Measurements from ENCODE around the gene TMEM178B.

TMEM178B gene

GRCh38 chr7:141268614-141269013 lies 194.8 kb downstream of the TMEM178B start:
- TF ChIP-seq CTCF (IDR thresholded peaks at IDR 0.05; ENCODE audit: insufficient read depth, low read length) (no peak), GABPA (IDR thresholded peaks at IDR 0.05; ENCODE audit: low read depth) (no peak), POLR2AphosphoS5 (IDR thresholded peaks at IDR 0.05; ENCODE audit: low read depth) (no peak), SPI1 (IDR thresholded peaks at IDR 0.05; ENCODE audit: borderline replicate concordance, low read depth) (no peak)
- TF ChIP-seq, protein P1, sequence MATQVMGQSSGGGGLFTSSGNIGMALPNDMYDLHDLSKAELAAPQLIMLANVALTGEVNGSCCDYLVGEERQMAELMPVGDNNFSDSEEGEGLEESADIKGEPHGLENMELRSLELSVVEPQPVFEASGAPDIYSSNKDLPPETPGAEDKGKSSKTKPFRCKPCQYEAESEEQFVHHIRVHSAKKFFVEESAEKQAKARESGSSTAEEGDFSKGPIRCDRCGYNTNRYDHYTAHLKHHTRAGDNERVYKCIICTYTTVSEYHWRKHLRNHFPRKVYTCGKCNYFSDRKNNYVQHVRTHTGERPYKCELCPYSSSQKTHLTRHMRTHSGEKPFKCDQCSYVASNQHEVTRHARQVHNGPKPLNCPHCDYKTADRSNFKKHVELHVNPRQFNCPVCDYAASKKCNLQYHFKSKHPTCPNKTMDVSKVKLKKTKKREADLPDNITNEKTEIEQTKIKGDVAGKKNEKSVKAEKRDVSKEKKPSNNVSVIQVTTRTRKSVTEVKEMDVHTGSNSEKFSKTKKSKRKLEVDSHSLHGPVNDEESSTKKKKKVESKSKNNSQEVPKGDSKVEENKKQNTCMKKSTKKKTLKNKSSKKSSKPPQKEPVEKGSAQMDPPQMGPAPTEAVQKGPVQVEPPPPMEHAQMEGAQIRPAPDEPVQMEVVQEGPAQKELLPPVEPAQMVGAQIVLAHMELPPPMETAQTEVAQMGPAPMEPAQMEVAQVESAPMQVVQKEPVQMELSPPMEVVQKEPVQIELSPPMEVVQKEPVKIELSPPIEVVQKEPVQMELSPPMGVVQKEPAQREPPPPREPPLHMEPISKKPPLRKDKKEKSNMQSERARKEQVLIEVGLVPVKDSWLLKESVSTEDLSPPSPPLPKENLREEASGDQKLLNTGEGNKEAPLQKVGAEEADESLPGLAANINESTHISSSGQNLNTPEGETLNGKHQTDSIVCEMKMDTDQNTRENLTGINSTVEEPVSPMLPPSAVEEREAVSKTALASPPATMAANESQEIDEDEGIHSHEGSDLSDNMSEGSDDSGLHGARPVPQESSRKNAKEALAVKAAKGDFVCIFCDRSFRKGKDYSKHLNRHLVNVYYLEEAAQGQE (IDR thresholded peaks at IDR 0.05; ENCODE audit: insufficient replicate concordance, low read depth): no peak
- no peaks in the 10 kb centered on the region for H3K27me3 ChIP-seq (ENCODE audit: insufficient read depth, poor library complexity, severe bottlenecking)
- DNase-seq (ENCODE audit: low read depth in 1 of 2, low spot score in 1 of 2): no peak
- no peak overlapping the region for H3K4me3 ChIP-seq (replicated peaks; ENCODE audit: insufficient read depth, low read length)
- no peak overlapping the region for H3K27ac ChIP-seq (replicated peaks)

DNA sequence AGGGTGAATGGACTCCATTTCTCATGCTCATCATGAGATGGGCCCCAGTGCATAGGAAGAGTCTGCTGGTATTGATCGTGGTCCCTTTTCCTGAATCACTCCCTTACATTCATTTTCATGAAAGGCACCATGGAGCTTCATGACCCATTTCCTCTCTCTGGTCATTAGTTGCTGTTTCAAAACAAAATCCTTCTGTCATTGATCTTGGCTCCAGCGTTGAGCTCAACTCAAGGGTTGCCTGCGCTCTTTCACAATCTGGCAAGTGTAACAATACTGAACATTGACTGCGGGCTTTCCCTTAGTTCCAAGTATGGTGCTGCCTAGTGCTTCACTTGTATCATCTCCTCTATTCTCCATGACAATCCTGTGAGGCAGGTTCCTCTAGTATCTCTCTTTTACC lies 197.6 kb downstream of the TMEM178B start:
- DNase-seq (ENCODE audit: low read depth in 1 of 2, low spot score in 1 of 2): no peak
- no peak for TF ChIP-seq GABPA (IDR thresholded peaks at IDR 0.05; ENCODE audit: low read depth)
- TF ChIP-seq, protein P1 (IDR thresholded peaks at IDR 0.05; ENCODE audit: insufficient replicate concordance, low read depth): no peak
- TF ChIP-seq CTCF (IDR thresholded peaks at IDR 0.05; ENCODE audit: insufficient read depth, low read length): no peak
- no peak for TF ChIP-seq POLR2AphosphoS5 (IDR thresholded peaks at IDR 0.05; ENCODE audit: low read depth)
- no peak for TF ChIP-seq SPI1 (IDR thresholded peaks at IDR 0.05; ENCODE audit: borderline replicate concordance, low read depth)
- no peak overlapping the region for H3K4me3 ChIP-seq (replicated peaks; ENCODE audit: insufficient read depth, low read length)
- no peaks in the 10 kb centered on the region for H3K27me3 ChIP-seq (ENCODE audit: insufficient read depth, poor library complexity, severe bottlenecking)
- H3K27ac ChIP-seq (replicated peaks): no peak overlapping the region

- H3K27me3 ChIP-seq (ENCODE audit: insufficient read depth, poor library complexity, severe bottlenecking): no peaks in the 10 kb centered on the region
- TF ChIP-seq, protein P1 (IDR thresholded peaks at IDR 0.05; ENCODE audit: insufficient replicate concordance, low read depth): no peak
- TF ChIP-seq GABPA (IDR thresholded peaks at IDR 0.05; ENCODE audit: low read depth) (no peak), CTCF (IDR thresholded peaks at IDR 0.05; ENCODE audit: insufficient read depth, low read length) (no peak), SPI1 (IDR thresholded peaks at IDR 0.05; ENCODE audit: borderline replicate concordance, low read depth) (no peak), POLR2AphosphoS5 (IDR thresholded peaks at IDR 0.05; ENCODE audit: low read depth) (no peak)
- H3K27ac ChIP-seq (replicated peaks): no peak overlapping the region
- DNase-seq (ENCODE audit: low read depth in 1 of 2, low spot score in 1 of 2): no peak
- no peak overlapping the region for H3K4me3 ChIP-seq (replicated peaks; ENCODE audit: insufficient read depth, low read length)
Observed at GRCh38 chr7:141272417-141272816, 198.6 kb downstream of the TMEM178B start.
